GM04504 (cell line): Measurements from ENCODE around the gene LAMP2.
A peak's percentile ranks its signal among the peaks of the same experiment; 100 is the strongest.

Source experiments
- DNase-seq: peaks from one replicate; pipeline ENCODE4 v3.0.0-alpha.2; 2012; ENCODE audit warnings: low read depth

The LAMP2 gene

GRCh38 chrX:120456973-120457372 is 12.1 kb downstream of the LAMP2 start:
- DNase-seq = peak; percentile 26

GRCh38 chrX:120453985-120454384 is 15.1 kb downstream of the LAMP2 start:
- DNase-seq = no peak

DNA sequence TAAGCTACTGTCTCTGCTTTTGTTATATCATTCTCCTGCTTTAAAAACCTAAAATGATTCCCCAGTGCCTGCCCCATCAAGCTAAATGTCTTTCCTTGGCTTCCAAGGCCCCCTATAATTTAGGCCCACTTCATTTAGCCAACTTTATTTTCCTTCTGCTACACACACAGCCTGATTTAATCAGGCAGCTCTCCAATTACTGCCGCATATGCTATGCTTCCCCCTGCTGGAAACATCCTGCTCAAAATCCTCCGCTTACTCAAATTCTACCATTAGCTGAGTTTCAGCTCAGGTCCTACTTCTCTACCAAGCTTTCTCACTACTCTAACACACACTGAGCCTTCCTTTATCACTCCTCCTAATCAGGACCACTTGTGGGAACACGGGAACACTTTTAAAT is 17.0 kb downstream of the LAMP2 start:
- DNase-seq = no peak

DNA sequence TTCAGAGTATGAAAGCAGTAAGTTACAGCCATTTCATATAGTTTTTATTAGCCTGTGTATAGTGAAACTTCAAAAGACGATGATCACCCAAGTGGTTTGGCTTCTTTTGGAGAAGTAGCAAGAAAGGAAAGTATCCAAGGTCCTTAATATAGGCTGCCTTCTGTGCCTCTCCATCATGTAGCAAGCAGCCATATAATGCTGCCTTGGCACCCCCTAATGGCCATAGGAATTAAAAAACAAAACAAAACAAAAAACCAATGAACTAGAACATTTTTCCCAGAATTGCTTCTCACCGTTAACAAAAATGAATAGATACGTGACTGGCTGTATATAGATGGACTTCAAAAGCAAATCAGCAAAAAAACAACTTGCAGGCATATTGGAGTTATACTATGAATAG is 18.9 kb downstream of the LAMP2 start:
- DNase-seq = no peak

DNA sequence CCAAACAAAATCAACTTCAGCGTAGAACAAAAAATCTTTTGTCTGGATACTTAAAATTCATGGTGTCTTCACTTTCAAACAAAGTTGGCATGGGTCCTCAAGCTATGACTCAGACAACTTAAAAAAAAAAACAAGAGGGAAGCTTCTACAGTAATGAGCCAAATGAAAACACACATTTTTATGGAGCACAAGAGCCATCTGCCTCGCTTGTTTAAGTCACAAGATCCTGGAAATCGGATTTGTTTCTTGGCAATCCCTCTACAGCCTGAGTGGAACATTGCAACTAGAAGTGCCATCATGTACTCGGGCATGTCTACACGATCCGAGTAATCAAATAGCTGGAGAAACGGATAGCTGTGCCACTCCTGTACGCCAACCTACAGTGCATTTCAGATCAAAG is 22.6 kb downstream of the LAMP2 start:
- peak; percentile 28 for DNase-seq

- DNase-seq = no peak
Observed at GRCh38 chrX:120439921-120440320, 29.2 kb downstream of the LAMP2 start.

- no peak for DNase-seq
Observed at GRCh38 chrX:120429776-120430540, 39.1 kb downstream of the LAMP2 start.

GRCh38 chrX:120428309-120428708 is 40.8 kb downstream of the LAMP2 start:
- no peak for DNase-seq

DNA sequence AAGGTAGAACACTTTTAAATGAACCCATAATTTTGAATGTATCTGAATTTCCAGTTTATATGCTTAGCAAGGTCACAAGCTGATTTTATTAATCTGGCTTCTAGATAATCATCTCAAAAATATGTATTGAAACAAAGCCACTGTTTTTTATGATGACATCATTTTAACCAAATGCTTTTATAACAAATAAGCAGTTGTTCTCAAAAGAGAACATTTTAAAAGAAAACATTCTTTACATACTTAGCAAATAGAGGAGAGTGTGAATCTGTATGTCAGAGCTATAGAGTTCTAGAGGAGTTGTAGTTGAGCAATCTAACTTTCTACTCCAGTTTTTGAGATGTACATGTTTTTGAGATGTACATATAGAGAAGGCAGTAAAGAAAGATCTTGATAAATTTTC is 42.5 kb downstream of the LAMP2 start:
- DNase-seq = no peak

- DNase-seq = no peak
Observed at GRCh38 chrX:120419463-120419862, 49.6 kb downstream of the LAMP2 start.

- DNase-seq = no peak
Observed at GRCh38 chrX:120408168-120408567, 60.9 kb downstream of the LAMP2 start.

- no peak for DNase-seq
Observed at GRCh38 chrX:120406638-120407037, 62.5 kb downstream of the LAMP2 start.

GRCh38 chrX:120402369-120402768 is 66.7 kb downstream of the LAMP2 start:
- DNase-seq = no peak

DNA sequence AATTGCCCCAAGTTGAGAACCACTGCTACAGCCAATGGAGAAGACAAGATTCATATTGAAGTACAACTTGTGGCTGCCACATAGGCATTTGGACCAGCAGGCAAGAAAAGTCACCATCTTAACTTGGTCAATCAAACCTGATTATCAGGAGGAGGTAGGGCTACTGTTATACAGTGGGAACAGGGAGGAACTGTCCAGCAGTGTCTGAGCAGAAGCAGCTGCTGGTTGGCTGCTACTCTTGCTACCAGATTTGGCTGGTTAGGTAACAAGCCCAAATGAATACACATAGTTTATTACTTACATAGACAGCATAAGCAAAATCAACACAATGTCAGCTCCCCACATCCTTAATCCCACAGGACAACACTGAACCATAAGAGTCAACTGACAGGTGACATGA is 67.8 kb downstream of the LAMP2 start:
- DNase-seq = no peak

DNA sequence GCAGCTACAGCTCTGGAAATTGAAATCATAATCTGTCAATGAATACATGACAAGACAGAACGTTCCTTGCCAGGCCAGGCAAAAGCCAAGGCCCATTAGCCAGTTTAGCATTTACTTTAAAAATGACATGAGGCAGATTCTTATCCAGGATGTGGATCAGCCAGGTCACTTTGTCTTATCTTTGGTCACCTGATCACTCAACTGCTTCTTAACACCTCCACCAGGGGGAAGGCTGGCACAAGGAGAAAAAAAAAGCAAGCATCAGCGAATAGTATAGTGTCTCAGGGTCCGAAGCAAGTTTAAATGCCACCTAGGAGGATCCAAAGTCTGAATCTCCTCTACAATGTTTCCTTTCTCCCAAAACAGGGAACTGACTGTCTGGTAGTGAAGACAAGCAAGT is 88.4 kb downstream of the LAMP2 start:
- no peak for DNase-seq

- no peak for DNase-seq
Observed at GRCh38 chrX:120379937-120380681, 89.0 kb downstream of the LAMP2 start.

GRCh38 chrX:120378570-120378969 is 90.5 kb downstream of the LAMP2 start:
- DNase-seq = no peak
